ENCODE measurements around the gene EP400.

EP400 gene

DNA sequence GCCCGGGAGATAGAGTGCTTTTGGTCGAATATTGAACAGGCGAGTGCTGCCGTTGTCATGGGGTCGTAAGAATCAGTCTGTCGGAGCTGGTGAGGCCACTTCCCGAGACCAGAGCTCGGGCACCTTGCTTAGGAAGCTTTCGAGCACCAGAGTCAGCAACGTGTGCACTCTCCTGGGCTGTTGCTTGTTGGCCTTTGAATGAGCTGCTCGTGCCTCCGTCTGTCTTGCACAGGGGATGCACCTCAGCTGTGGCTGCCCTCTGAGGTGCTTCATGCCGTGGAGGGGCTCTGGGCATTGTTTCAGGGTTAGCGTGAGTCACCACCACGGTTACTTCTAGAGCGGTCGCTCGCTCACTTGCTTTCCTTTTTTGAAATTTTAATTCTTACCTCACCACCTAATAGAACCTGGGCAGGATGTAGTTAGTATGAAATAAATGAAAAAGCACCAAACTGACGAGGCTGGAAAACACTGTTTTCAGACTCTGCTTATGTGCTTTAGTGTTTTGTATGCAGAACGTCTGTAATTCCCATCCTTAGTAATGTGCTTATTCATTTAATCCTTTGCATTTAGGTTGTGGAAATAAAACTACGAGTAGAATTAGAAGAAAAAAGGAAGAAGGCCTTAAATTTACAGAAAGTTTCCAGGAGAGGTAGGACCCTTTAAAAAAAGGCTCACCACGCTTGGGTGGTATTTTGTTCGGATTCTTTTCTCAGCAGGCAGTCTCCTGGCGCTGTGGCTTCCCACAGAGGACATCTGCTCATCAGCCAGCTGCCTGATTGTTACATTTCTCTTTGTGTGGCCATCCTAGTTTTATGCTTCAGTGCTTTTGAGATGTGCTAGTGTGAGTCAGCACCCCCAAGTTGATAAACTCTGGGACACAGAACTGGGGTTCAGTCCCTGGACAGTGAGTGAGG, 40.6 kb downstream of the EP400 start:
- no peak for DNase-seq (ENCODE audit: low read depth)
- TF ChIP-seq CTCF (IDR thresholded peaks at IDR 0.05; ENCODE audit: control insufficient read depth, extremely low read depth, insufficient read depth): no peak
- H3K4me3 ChIP-seq (ENCODE audit: low read depth, low read length): no peak overlapping the region

- no peak for DNase-seq (ENCODE audit: low read depth)
- TF ChIP-seq CTCF (IDR thresholded peaks at IDR 0.05; ENCODE audit: control insufficient read depth, extremely low read depth, insufficient read depth): no peak
- no peak overlapping the region for H3K4me3 ChIP-seq (ENCODE audit: low read depth, low read length)
Observed at GRCh38 chr12:131990980-131991305, 41.2 kb downstream of the EP400 start.

- no peak overlapping the region for H3K4me3 ChIP-seq (ENCODE audit: low read depth, low read length)
- no peak for DNase-seq (ENCODE audit: low read depth)
- no peak for TF ChIP-seq CTCF (IDR thresholded peaks at IDR 0.05; ENCODE audit: control insufficient read depth, extremely low read depth, insufficient read depth)
Observed at GRCh38 chr12:131991816-131992430, 42.2 kb downstream of the EP400 start.

- DNase-seq (ENCODE audit: low read depth): no peak
- TF ChIP-seq CTCF (IDR thresholded peaks at IDR 0.05; ENCODE audit: control insufficient read depth, extremely low read depth, insufficient read depth): no peak
- H3K4me3 ChIP-seq (ENCODE audit: low read depth, low read length): no peak overlapping the region
Observed at GRCh38 chr12:131994589-131994988, 44.8 kb downstream of the EP400 start.

- no peak overlapping the region for H3K4me3 ChIP-seq (ENCODE audit: low read depth, low read length)
- DNase-seq (ENCODE audit: low read depth): no peak
- no peak for TF ChIP-seq CTCF (IDR thresholded peaks at IDR 0.05; ENCODE audit: control insufficient read depth, extremely low read depth, insufficient read depth)
Observed at GRCh38 chr12:132000286-132000872, 50.6 kb downstream of the EP400 start.

- DNase-seq (ENCODE audit: low read depth): no peak
- no peak for TF ChIP-seq CTCF (IDR thresholded peaks at IDR 0.05; ENCODE audit: control insufficient read depth, extremely low read depth, insufficient read depth)
- H3K4me3 ChIP-seq (ENCODE audit: low read depth, low read length): no peak overlapping the region
Observed at GRCh38 chr12:132003846-132004245, 54.1 kb downstream of the EP400 start.

Measured in LNCaP clone FGC (cell line).